GM12878 (cell line): ENCODE data around the gene RAB7B. TPM values are rescaled to one million over a fixed set of nuclear protein-coding genes. Genes with fewer than 3 reads are reported as not detected.

Experiments used
- ATAC-seq: fragments of 200-7000 bp; cut with Tn5 transposase; 3 replicates; pipeline ENCODE4 v1.9.1; 2020; ENCODE audit warnings: mild to moderate bottlenecking, moderate library complexity
- BruUV-seq: library from RNA; stranded (reverse); fragments of 400-500 nt; replicated peaks from 2 replicates; lab custom pipeline; 2021; lab: Mats Ljungman, UMichigan
- CTCF ChIA-PET: fragments of 300-600 bp; sonication (Branson Sonifier 250); formaldehyde crosslinking; extraction: SDS; loops from one replicate; lab custom pipeline; 2021; ENCODE audit warnings: inconsistent platforms; lab: Yijun Ruan, JAX
- POLR2A ChIA-PET: fragments of 350-600 bp; formaldehyde crosslinking; extraction: SDS; loops from one replicate; lab custom pipeline; 2021; ENCODE audit warnings: inconsistent platforms; lab: Charles Lee
- RAD21 ChIA-PET: fragments of 300-600 bp; sonication (Branson Sonifier 250); formaldehyde crosslinking; loops from one replicate; lab custom pipeline; 2023; ENCODE audit warnings: antibody characterized with exemption; ENCODE audit not compliant: unreplicated experiment; lab: Charles Lee
- SMC1A ChIA-PET: fragments of 300-600 bp; sonication (Branson Sonifier 250); formaldehyde crosslinking; loops from one replicate; lab custom pipeline; 2023; ENCODE audit not compliant: unreplicated experiment, uncharacterized antibody; lab: Charles Lee
- DNase-seq: peaks from one replicate; pipeline ENCODE4 v3.0.0-alpha.2; 2011; ENCODE audit warnings: low read depth, low spot score
- FAIRE-seq: peaks from 3 replicates; lab custom pipeline; 2011; peaks lifted over from hg19 to GRCh38; lab: Jason Lieb, UNC
- H2AFZ ChIP-seq: 2 replicates; pipeline ENCODE4 v1.6.0; 2011; ENCODE audit warnings: low read depth, low read length, control low read depth; ENCODE audit not compliant: control insufficient read depth
- H3K27ac ChIP-seq: 2 replicates; pipeline ENCODE4 v1.5.1; 2011; ENCODE audit warnings: control low read depth; ENCODE audit not compliant: control insufficient read depth, insufficient read depth
- H3K27me3 ChIP-seq, 2 experiments: replicated peaks in 1 of 2; 2 replicates each; pipeline versions ENCODE4 v1.6.0 to v1.6.1; 2011; ENCODE audit warnings: low read length in 1 of 2; ENCODE audit not compliant: control insufficient read depth in 2 of 2, insufficient read depth in 2 of 2
- H3K36me3 ChIP-seq, 2 experiments: 2 replicates each; pipeline ENCODE4 v1.5.1; 2011; ENCODE audit warnings: low read length in 1 of 2; ENCODE audit not compliant: control insufficient read depth in 2 of 2, insufficient read depth in 2 of 2
- H3K4me1 ChIP-seq: 2 replicates; pipeline ENCODE4 v1.6.1; 2011; ENCODE audit warnings: mild to moderate bottlenecking, low read length, moderate library complexity, mixed read lengths; ENCODE audit not compliant: control insufficient read depth, insufficient read depth
- H3K4me2 ChIP-seq: 2 replicates; pipeline ENCODE4 v1.6.0; 2011; ENCODE audit warnings: control low read depth; ENCODE audit not compliant: control insufficient read depth, insufficient read depth
- H3K4me3 ChIP-seq: fragments of 200-600 bp; sonication (generic); 2 replicates; pipeline ENCODE4 v1.5.1; 2016
- H3K79me2 ChIP-seq: 2 replicates; pipeline ENCODE4 v1.6.0; 2011; ENCODE audit warnings: low read length; ENCODE audit not compliant: control insufficient read depth, insufficient read depth
- H3K9ac ChIP-seq: 2 replicates; pipeline ENCODE4 v1.8.0; 2011; ENCODE audit warnings: low read length, control low read depth, mixed read lengths; ENCODE audit not compliant: control insufficient read depth, insufficient read depth
- H3K9me3 ChIP-seq: replicated peaks from 3 replicates; pipeline ENCODE4 v1.5.1; 2011; ENCODE audit warnings: mild to moderate bottlenecking, low read length; ENCODE audit not compliant: control insufficient read depth, insufficient read depth
- H4K20me1 ChIP-seq: 2 replicates; pipeline ENCODE4 v1.6.0; 2011; ENCODE audit not compliant: control insufficient read depth, insufficient read depth
- EGR1 ChIP-seq, 2 experiments: IDR thresholded peaks; 1 replicate in 1 of 2; 2 replicates in 1 of 2; pipeline ENCODE4 v1.6.1; 2011 to 2012; ENCODE audit warnings: low read depth in 2 of 2, low read length in 2 of 2, borderline replicate concordance in 1 of 2, mild to moderate bottlenecking in 1 of 2, moderate library complexity in 1 of 2
- EZH2 ChIP-seq: IDR thresholded peaks from 2 replicates; pipeline ENCODE4 v1.6.1; 2012; ENCODE audit warnings: low read depth, mild to moderate bottlenecking, control low read depth, inconsistent platforms, low read length, borderline replicate concordance; ENCODE audit not compliant: control insufficient read depth
- IKZF1 ChIP-seq: fragments of 450-650 bp; conservative IDR thresholded peaks from 2 replicates; pipeline ENCODE4 v1.6.1; 2017; ENCODE audit warnings: antibody characterized with exemption, mild to moderate bottlenecking
- SREBF1 ChIP-seq: IDR thresholded peaks from 2 replicates; pipeline ENCODE4 v1.6.1; 2012; ENCODE audit warnings: mild to moderate bottlenecking, low read length
- WGBS: methylation state at CpG from one replicate; pipeline ENCODE4 v1.1.6; 2016; ENCODE audit warnings: low lambda C conversion rate; ENCODE audit not compliant: insufficient replicate concordance, insufficient coverage; ENCODE audit errors: missing lambda C conversion rate; 5-methylcytosine and 5-hydroxymethylcytosine counted together
- in situ Hi-C: fragments of 300-500 bp; cut with MboI; formaldehyde crosslinking; loops from 9 replicates; pipeline ENCODE4 v1.14.3; 2018; ENCODE audit warnings: mixed read lengths
- intact Hi-C: fragments of 100-400 bp; cut with micrococcal nuclease; formaldehyde crosslinking; loops from one replicate; pipeline ENCODE4 v1.14.2; 2022; ENCODE audit not compliant: unreplicated experiment
- polyA plus RNA-seq, 11 experiments: library from polyadenylated mRNA; depleted of rRNA in 4 of 11; unstranded in 6 of 11; stranded (reverse) in 5 of 11; fragments of >200 nt; fragmentation: Nextera tagmentation in 4 of 11; fragmentation: Illumina TruSeq in 1 of 11; extraction: Ambion mirVana in 4 of 11; extraction: Trizol in 1 of 11; gene quantifications; 1 replicate in 1 of 11; 2 replicates in 10 of 11; pipeline versions ENCODE4 v1.2.1 to v1.2.3, GENCODE V29; 2011 to 2016; ENCODE audit warnings: inconsistent platforms in 2 of 11, missing spikeins in 2 of 11, low read depth in 1 of 11
- total RNA-seq, 4 experiments: library from RNA; depleted of rRNA in 3 of 4; stranded (reverse); fragments of >200 nt in 3 of 4; fragmentation: Illumina TruSeq in 1 of 4; extraction: Trizol in 1 of 4; gene quantifications; 2 replicates each; pipeline versions ENCODE4 v1.2.1 to v1.2.3, GENCODE V29; 2013 to 2021
- TF ChIP-seq, protein P1 (sequence below): fragments of 450-650 bp; IDR thresholded peaks from 2 replicates; pipeline ENCODE4 v1.6.1; 2017; ENCODE audit warnings: low read depth, mild to moderate bottlenecking, moderate library complexity
- TF ChIP-seq, protein P2 (sequence below), 3 experiments: IDR thresholded peaks in 2 of 3; conservative IDR thresholded peaks in 1 of 3; 2 replicates each; pipeline ENCODE4 v1.5.1; 2011; ENCODE audit warnings: low read depth in 3 of 3, low read length in 3 of 3, mild to moderate bottlenecking in 3 of 3, control low read depth in 2 of 3, moderate library complexity in 2 of 3, inconsistent platforms in 1 of 3, mixed read lengths in 1 of 3; ENCODE audit not compliant: control insufficient read depth in 2 of 3, insufficient read depth in 1 of 3; ENCODE audit errors: extremely low read depth in 1 of 3

The RAB7B gene
- total and polyA plus RNA-seq, 10 of the 15 experiments (the other 5 are each of a cell fraction or from before 2014, with no cell fraction given) = 0.09 TPM; not detected in 9

DNA sequence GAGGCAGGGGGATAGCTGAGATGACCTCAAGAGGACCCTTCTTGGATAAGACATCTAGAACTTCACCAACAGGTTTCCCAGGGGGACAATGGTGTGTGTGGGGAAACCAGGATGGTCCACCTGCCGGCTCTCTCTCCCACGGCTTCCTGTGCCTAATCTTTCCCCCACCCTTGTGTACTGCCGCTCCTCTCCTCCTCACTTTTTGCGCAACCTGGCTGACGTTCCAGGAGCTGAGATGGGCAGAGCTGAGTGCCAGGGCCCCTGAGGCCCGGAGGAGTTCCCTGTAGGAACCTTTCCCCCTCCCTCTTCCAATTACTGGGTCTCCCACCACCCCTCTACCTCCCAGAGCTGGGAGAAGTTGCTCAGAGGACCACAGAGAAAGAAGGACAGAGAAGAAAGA is 66.9 kb downstream of the RAB7B start:
- RAD21 ChIA-PET = no interaction called here
- Histone ChIP-seq H3K9me3 (no peaks in the 10 kb centered on the region), H3K4me2 (no peak overlapping the region), H3K4me1 (no peaks in the 10 kb centered on the region), H2AFZ (no peak overlapping the region), H3K36me3 (no peaks in the 10 kb centered on the region), H3K27me3 (peaks cover 2 to 4% of the 10 kb centered on the region in 2 experiments), H3K9ac (no peak overlapping the region), H3K4me3 (no peak overlapping the region), H3K79me2 (no peaks in the 10 kb centered on the region), H3K27ac (no peak overlapping the region), H4K20me1 (no peaks in the 10 kb centered on the region)
- SMC1A ChIA-PET = no interaction called here
- CTCF ChIA-PET = no interaction called here
- intact Hi-C loops = no loop called here
- BruUV-seq = no TSS peak
- ATAC-seq (no peak), FAIRE-seq (no peak), DNase-seq (no peak)
- TF ChIP-seq EZH2 = no peak
- TF ChIP-seq, protein P1, sequence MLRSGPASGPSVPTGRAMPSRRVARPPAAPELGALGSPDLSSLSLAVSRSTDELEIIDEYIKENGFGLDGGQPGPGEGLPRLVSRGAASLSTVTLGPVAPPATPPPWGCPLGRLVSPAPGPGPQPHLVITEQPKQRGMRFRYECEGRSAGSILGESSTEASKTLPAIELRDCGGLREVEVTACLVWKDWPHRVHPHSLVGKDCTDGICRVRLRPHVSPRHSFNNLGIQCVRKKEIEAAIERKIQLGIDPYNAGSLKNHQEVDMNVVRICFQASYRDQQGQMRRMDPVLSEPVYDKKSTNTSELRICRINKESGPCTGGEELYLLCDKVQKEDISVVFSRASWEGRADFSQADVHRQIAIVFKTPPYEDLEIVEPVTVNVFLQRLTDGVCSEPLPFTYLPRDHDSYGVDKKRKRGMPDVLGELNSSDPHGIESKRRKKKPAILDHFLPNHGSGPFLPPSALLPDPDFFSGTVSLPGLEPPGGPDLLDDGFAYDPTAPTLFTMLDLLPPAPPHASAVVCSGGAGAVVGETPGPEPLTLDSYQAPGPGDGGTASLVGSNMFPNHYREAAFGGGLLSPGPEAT = no peak
- TF ChIP-seq SREBF1 = no peak
- no peak for TF ChIP-seq EGR1 (IDR thresholded peaks at IDR 0.05; ENCODE audit: borderline replicate concordance in 1 of 2, low read depth in 2 of 2, low read length in 2 of 2)
- TF ChIP-seq IKZF1 = no peak
- TF ChIP-seq, protein P2, sequence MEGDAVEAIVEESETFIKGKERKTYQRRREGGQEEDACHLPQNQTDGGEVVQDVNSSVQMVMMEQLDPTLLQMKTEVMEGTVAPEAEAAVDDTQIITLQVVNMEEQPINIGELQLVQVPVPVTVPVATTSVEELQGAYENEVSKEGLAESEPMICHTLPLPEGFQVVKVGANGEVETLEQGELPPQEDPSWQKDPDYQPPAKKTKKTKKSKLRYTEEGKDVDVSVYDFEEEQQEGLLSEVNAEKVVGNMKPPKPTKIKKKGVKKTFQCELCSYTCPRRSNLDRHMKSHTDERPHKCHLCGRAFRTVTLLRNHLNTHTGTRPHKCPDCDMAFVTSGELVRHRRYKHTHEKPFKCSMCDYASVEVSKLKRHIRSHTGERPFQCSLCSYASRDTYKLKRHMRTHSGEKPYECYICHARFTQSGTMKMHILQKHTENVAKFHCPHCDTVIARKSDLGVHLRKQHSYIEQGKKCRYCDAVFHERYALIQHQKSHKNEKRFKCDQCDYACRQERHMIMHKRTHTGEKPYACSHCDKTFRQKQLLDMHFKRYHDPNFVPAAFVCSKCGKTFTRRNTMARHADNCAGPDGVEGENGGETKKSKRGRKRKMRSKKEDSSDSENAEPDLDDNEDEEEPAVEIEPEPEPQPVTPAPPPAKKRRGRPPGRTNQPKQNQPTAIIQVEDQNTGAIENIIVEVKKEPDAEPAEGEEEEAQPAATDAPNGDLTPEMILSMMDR (IDR thresholded peaks at IDR 0.05 in 2 of 3, conservative IDR thresholded peaks at IDR 0.05 in 1 of 3; ENCODE audit: control insufficient read depth in 2 of 3, extremely low read depth in 1 of 3, insufficient read depth in 1 of 3, low read depth in 3 of 3, low read length in 3 of 3) = no peak
- in situ Hi-C loops = no loop called here
- WGBS = 23% methylated on average over 6 of the region's 6 CpGs
- POLR2A ChIA-PET = no interaction called here
